H1 (cell line): Measurements from ENCODE around the gene COL9A2. TPM values are rescaled to one million over a fixed set of nuclear protein-coding genes. Genes with fewer than 3 reads are reported as not detected.

Source experiments
- ASH2L ChIP-seq: fragments of 200-600, 300-600 bp; sonication (generic); IDR thresholded peaks from one replicate; pipeline ENCODE4 v1.7.1; 2017; ENCODE audit warnings: low read length
- BRCA1 ChIP-seq: IDR thresholded peaks from 2 replicates; pipeline ENCODE4 v1.6.1; 2012; ENCODE audit warnings: low read depth, low read length, improper control_type of control experiment
- CREB1 ChIP-seq: IDR thresholded peaks from 2 replicates; pipeline ENCODE4 v1.6.1; 2012; ENCODE audit warnings: inconsistent platforms
- EP300 ChIP-seq, 2 experiments: IDR thresholded peaks; 1 replicate in 1 of 2; 2 replicates in 1 of 2; pipeline ENCODE4 v1.6.1; 2011 to 2012; ENCODE audit warnings: low read depth in 2 of 2, low read length in 2 of 2, mild to moderate bottlenecking in 2 of 2, borderline replicate concordance in 1 of 2, inconsistent platforms in 1 of 2, moderate library complexity in 1 of 2
- KDM5A ChIP-seq: fragments of 200-600 bp; IDR thresholded peaks from 2 replicates; pipeline ENCODE4 v1.7.1; 2012; ENCODE audit warnings: mild to moderate bottlenecking, low read length, inconsistent platforms, mixed read lengths
- POLR2A ChIP-seq, 2 experiments: IDR thresholded peaks; 1 replicate in 1 of 2; 2 replicates in 1 of 2; pipeline ENCODE4 v1.6.1; 2011; ENCODE audit warnings: low read depth in 2 of 2, low read length in 2 of 2, mild to moderate bottlenecking in 2 of 2; ENCODE audit errors: control extremely low read depth in 1 of 2
- SRF ChIP-seq: IDR thresholded peaks from 2 replicates; pipeline ENCODE4 v1.6.1; 2011; ENCODE audit warnings: mild to moderate bottlenecking, low read depth, low read length, moderate library complexity
- TCF12 ChIP-seq: IDR thresholded peaks from 2 replicates; pipeline ENCODE4 v1.6.1; 2011; ENCODE audit warnings: low read depth, mild to moderate bottlenecking, low read length
- TEAD4 ChIP-seq: IDR thresholded peaks from 2 replicates; pipeline ENCODE4 v1.6.1; 2012; ENCODE audit warnings: low read depth, low read length, inconsistent platforms, mixed read lengths
- YY1 ChIP-seq: IDR thresholded peaks from 2 replicates; pipeline ENCODE4 v1.6.1; 2011; ENCODE audit warnings: low read depth, mild to moderate bottlenecking, low read length
- ZNF274 ChIP-seq: IDR thresholded peaks from 2 replicates; pipeline ENCODE4 v1.7.0; 2012; ENCODE audit warnings: low read length, borderline replicate concordance; ENCODE audit errors: extremely low read depth
- polyA plus RNA-seq, 7 experiments: library from polyadenylated mRNA; depleted of rRNA in 3 of 7; stranded (reverse) in 5 of 7; unstranded in 2 of 7; fragments of >200 nt in 5 of 7; fragments of 200-250 nt in 2 of 7; gene quantifications; 1 replicate in 5 of 7; 2 replicates in 1 of 7; 4 replicates in 1 of 7; pipeline versions ENCODE4 v1.2.1 to v1.2.3, GENCODE V29; 2011 to 2013; ENCODE audit warnings: missing spikeins in 2 of 7, mixed read lengths in 2 of 7
- total RNA-seq: library from RNA; stranded (reverse); fragmentation: NEBNext Ultra II Directional; extraction: Animal tissue kit (Norgen Biotek cat#: 25700); gene quantifications from 2 replicates; pipeline ENCODE4 v1.2.1, GENCODE V29; 2021
- TF ChIP-seq, protein P1 (sequence below): IDR thresholded peaks from 2 replicates; pipeline ENCODE4 v1.6.1; 2011; ENCODE audit warnings: low read depth, mild to moderate bottlenecking, low read length; ENCODE audit not compliant: insufficient read depth
- TF ChIP-seq, protein P2 (sequence below), 3 experiments: IDR thresholded peaks; 1 replicate in 2 of 3; 2 replicates in 1 of 3; pipeline versions ENCODE4 v1.5.1 to v1.6.1; 2011; ENCODE audit warnings: low read length in 3 of 3, mild to moderate bottlenecking in 3 of 3, inconsistent platforms in 2 of 3, low read depth in 1 of 3, moderate library complexity in 1 of 3; ENCODE audit not compliant: insufficient read depth in 1 of 3; ENCODE audit errors: control extremely low read depth in 1 of 3

COL9A2 gene
- total and polyA plus RNA-seq, 2 of the 8 experiments (the other 6 are each of a cell fraction or from before 2014, with no cell fraction given): 3.2 to 3.3 TPM

DNA sequence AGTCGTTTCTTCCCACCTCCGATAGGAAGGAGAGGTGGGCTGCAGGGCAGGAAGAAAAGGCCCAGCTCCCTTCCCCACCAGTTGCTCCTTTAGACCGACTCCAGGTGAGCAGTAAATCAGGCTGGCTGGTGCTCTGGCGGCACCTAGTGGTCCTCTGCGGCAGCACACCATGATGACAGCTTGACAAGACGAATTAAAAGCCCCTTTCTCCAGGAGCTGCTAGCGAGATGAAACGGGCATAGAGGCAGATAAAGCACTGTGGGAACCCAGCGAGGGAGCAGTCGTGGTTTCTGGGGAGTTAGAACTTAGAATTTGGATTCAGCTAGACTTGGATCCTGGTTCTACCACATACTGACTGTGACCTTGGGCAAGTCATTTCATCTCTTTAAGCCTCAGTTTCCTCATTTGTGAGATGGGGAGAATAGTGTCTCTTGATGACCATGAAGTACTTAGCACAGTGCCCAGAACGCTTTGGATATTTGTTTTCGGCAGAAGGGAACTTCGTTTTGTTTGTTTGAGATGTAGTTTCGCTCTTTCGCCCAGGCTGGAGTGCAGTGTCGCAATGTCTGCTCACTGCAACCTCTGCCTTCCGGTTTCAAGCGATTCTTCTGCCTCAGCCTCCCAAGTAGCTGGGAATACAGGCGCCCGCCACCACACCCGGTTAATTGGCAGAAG is 21.8 kb upstream of the COL9A2 start (continued):
- TF ChIP-seq ASH2L: no peak
- TF ChIP-seq POLR2A (IDR thresholded peaks at IDR 0.05; ENCODE audit: control extremely low read depth in 1 of 2, low read depth in 2 of 2, low read length in 2 of 2): no peak
- TF ChIP-seq, protein P1, sequence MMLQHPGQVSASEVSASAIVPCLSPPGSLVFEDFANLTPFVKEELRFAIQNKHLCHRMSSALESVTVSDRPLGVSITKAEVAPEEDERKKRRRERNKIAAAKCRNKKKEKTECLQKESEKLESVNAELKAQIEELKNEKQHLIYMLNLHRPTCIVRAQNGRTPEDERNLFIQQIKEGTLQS: 0 out of 2 replicates have a peak, but pooled peaks have one; percentile 9
- no peak for TF ChIP-seq TEAD4
- no peak for TF ChIP-seq EP300 (IDR thresholded peaks at IDR 0.05; ENCODE audit: borderline replicate concordance in 1 of 2, low read depth in 2 of 2, low read length in 2 of 2)
- TF ChIP-seq YY1: 0 out of 2 replicates have a peak, but pooled peaks have one; percentile 34
- TF ChIP-seq CREB1: peak; percentile 67
- TF ChIP-seq TCF12: 0 out of 2 replicates have a peak, but pooled peaks have one; percentile 8
- no peak for TF ChIP-seq BRCA1
- no peak for TF ChIP-seq SRF
- no peak for TF ChIP-seq ZNF274
- TF ChIP-seq, protein P2, sequence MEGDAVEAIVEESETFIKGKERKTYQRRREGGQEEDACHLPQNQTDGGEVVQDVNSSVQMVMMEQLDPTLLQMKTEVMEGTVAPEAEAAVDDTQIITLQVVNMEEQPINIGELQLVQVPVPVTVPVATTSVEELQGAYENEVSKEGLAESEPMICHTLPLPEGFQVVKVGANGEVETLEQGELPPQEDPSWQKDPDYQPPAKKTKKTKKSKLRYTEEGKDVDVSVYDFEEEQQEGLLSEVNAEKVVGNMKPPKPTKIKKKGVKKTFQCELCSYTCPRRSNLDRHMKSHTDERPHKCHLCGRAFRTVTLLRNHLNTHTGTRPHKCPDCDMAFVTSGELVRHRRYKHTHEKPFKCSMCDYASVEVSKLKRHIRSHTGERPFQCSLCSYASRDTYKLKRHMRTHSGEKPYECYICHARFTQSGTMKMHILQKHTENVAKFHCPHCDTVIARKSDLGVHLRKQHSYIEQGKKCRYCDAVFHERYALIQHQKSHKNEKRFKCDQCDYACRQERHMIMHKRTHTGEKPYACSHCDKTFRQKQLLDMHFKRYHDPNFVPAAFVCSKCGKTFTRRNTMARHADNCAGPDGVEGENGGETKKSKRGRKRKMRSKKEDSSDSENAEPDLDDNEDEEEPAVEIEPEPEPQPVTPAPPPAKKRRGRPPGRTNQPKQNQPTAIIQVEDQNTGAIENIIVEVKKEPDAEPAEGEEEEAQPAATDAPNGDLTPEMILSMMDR (IDR thresholded peaks at IDR 0.05; ENCODE audit: control extremely low read depth in 1 of 3, insufficient read depth in 1 of 3, low read depth in 1 of 3, low read length in 3 of 3): peak; percentile 98 to 99 (median 98)
- TF ChIP-seq KDM5A: no peak
